Measurements from ENCODE around the gene MOBP.

Gene MOBP

GRCh38 chr3:39445927-39446326 is 21.6 kb upstream of the MOBP start:
- H3K36me3 ChIP-seq (replicated peaks; ENCODE audit: low read depth, low read length), result no peaks in the 10 kb centered on the region
- no peak overlapping the region for H3K4me3 ChIP-seq (ENCODE audit: low read length)
- no peaks in the 10 kb centered on the region for H3K27me3 ChIP-seq (ENCODE audit: low read depth, low read length)
- H2AFZ ChIP-seq (ENCODE audit: low read depth, low read length), result no peak overlapping the region
- H3K27ac ChIP-seq (ENCODE audit: low read length), result no peak overlapping the region
- TF ChIP-seq, protein P1, sequence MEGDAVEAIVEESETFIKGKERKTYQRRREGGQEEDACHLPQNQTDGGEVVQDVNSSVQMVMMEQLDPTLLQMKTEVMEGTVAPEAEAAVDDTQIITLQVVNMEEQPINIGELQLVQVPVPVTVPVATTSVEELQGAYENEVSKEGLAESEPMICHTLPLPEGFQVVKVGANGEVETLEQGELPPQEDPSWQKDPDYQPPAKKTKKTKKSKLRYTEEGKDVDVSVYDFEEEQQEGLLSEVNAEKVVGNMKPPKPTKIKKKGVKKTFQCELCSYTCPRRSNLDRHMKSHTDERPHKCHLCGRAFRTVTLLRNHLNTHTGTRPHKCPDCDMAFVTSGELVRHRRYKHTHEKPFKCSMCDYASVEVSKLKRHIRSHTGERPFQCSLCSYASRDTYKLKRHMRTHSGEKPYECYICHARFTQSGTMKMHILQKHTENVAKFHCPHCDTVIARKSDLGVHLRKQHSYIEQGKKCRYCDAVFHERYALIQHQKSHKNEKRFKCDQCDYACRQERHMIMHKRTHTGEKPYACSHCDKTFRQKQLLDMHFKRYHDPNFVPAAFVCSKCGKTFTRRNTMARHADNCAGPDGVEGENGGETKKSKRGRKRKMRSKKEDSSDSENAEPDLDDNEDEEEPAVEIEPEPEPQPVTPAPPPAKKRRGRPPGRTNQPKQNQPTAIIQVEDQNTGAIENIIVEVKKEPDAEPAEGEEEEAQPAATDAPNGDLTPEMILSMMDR (IDR thresholded peaks at IDR 0.05; ENCODE audit: low read depth, low read length), result no peak
- TF ChIP-seq EZH2phosphoT487 (IDR thresholded peaks at IDR 0.05; ENCODE audit: low read depth), result no peak
- no peaks in the 10 kb centered on the region for H4K20me1 ChIP-seq (ENCODE audit: insufficient read depth, low read length)
- peak overlapping the region; percentile 36 for H3K4me2 ChIP-seq (ENCODE audit: low read length)
- no peak overlapping the region for H3K9ac ChIP-seq (ENCODE audit: low read length)
- no peaks in the 10 kb centered on the region for H3K79me2 ChIP-seq (ENCODE audit: low read length)
- no peaks in the 10 kb centered on the region for H3K9me3 ChIP-seq (ENCODE audit: insufficient read depth, low read length)
- peaks cover 8% of the 10 kb centered on the region for H3K4me1 ChIP-seq (ENCODE audit: low read length)

GRCh38 chr3:39446444-39446843 is 21.0 kb upstream of the MOBP start:
- H3K4me2 ChIP-seq (ENCODE audit: low read length), result no peak overlapping the region
- H3K27ac ChIP-seq (ENCODE audit: low read length), result no peak overlapping the region
- H3K27me3 ChIP-seq (ENCODE audit: low read depth, low read length), result no peaks in the 10 kb centered on the region
- H3K4me3 ChIP-seq (ENCODE audit: low read length), result no peak overlapping the region
- no peaks in the 10 kb centered on the region for H4K20me1 ChIP-seq (ENCODE audit: insufficient read depth, low read length)
- H3K9me3 ChIP-seq (ENCODE audit: insufficient read depth, low read length), result no peaks in the 10 kb centered on the region
- H3K4me1 ChIP-seq (ENCODE audit: low read length), result peaks cover 8% of the 10 kb centered on the region
- no peaks in the 10 kb centered on the region for H3K36me3 ChIP-seq (replicated peaks; ENCODE audit: low read depth, low read length)
- no peak overlapping the region for H2AFZ ChIP-seq (ENCODE audit: low read depth, low read length)
- no peak overlapping the region for H3K9ac ChIP-seq (ENCODE audit: low read length)
- TF ChIP-seq, protein P1 (IDR thresholded peaks at IDR 0.05; ENCODE audit: low read depth, low read length), result no peak
- TF ChIP-seq EZH2phosphoT487 (IDR thresholded peaks at IDR 0.05; ENCODE audit: low read depth), result no peak
- no peaks in the 10 kb centered on the region for H3K79me2 ChIP-seq (ENCODE audit: low read length)

DNA sequence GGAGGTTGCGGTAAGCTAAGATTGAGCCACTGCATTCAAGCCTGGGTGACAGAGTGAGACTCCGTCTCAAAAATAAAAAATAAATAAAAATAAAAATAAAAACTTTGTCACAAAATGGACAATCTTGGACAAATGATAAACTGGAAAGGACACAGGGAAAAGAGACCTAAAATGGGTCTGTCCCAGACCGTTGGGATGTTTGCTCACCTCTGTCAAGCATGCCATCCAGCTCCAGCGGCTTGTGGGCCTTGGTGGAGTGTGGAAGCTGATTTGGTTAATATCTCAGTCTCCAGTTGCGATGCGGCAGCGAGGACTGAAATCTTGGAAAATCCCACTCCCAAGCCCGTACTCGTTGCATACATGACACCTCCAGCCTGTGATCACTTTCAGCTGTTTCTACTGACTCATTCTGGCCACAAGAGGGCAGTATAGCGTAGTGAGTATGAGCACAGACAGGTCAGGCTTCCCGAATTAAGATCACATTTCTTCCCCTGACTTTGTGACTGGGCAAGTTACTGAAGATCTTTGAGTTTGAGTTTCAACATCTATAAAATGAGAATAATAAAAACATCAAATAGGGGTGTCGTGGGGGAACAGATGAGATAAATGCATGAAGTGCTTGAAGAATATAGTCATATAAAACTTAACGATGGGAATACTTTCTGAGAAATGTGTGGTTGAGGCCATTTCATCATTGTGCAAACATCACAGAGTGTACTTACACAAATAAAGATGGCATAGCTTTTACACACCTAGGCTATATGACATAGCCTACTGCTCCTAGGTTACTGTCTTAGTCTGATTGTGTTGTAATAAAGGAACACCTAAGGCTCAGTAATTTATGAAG is 19.6 kb upstream of the MOBP start:
- Histone ChIP-seq H3K27ac (ENCODE audit: low read length) (no peak overlapping the region), H3K4me3 (ENCODE audit: low read length) (no peak overlapping the region), H3K9me3 (ENCODE audit: insufficient read depth, low read length) (no peaks in the 10 kb centered on the region), H3K4me2 (ENCODE audit: low read length) (peak overlapping the region; percentile 21), H3K36me3 (replicated peaks; ENCODE audit: low read depth, low read length) (no peaks in the 10 kb centered on the region), H3K27me3 (ENCODE audit: low read depth, low read length) (no peaks in the 10 kb centered on the region), H3K4me1 (ENCODE audit: low read length) (peaks cover 12% of the 10 kb centered on the region), H3K79me2 (ENCODE audit: low read length) (no peaks in the 10 kb centered on the region), H2AFZ (ENCODE audit: low read depth, low read length) (peak overlapping the region; percentile 10; the same call in 1 of the 2 replicates), H4K20me1 (ENCODE audit: insufficient read depth, low read length) (no peaks in the 10 kb centered on the region), H3K9ac (ENCODE audit: low read length) (no peak overlapping the region)
- TF ChIP-seq, protein P1 (IDR thresholded peaks at IDR 0.05; ENCODE audit: low read depth, low read length), result peak; percentile 98
- TF ChIP-seq EZH2phosphoT487 (IDR thresholded peaks at IDR 0.05; ENCODE audit: low read depth), result no peak

DNA sequence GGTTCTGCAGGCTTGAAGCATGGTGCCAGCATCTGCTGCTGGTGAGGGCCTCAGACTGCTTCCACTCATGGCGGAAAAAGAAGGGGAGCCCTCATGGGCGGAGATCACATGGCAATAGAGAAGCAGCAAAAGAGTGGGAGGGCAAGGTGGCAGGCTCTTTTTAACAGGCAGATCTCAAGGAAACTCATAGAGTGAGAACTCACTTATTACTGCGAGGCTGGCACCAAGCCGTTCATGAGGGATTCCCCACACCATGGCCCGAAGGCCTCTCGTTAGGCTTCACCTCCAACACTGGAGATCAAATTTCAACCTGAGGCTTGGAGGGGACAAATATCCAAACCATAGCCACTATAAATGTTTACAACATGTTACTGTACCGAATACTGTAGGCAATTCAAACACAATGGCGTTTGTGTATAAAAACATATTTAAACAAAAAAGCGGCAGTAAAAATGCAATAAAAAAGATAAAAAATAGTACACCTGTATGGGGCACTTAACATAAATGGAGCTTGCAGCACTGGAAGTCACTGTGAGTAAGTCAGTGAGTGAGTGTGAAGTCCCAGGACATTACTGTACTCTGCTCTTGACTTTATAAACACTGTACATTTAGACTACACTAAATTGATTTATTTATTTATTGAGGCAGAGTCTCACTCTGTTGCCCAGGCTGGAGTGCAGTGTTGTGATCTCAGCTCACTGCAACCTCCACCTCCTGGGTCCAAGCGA is 18.8 kb upstream of the MOBP start:
- H3K36me3 ChIP-seq (replicated peaks; ENCODE audit: low read depth, low read length), result no peaks in the 10 kb centered on the region
- H3K4me1 ChIP-seq (ENCODE audit: low read length), result peaks cover 19% of the 10 kb centered on the region
- no peak overlapping the region for H3K4me2 ChIP-seq (ENCODE audit: low read length)
- no peak overlapping the region for H2AFZ ChIP-seq (ENCODE audit: low read depth, low read length)
- no peaks in the 10 kb centered on the region for H3K9me3 ChIP-seq (ENCODE audit: insufficient read depth, low read length)
- no peaks in the 10 kb centered on the region for H4K20me1 ChIP-seq (ENCODE audit: insufficient read depth, low read length)
- TF ChIP-seq, protein P1 (IDR thresholded peaks at IDR 0.05; ENCODE audit: low read depth, low read length), result no peak
- TF ChIP-seq EZH2phosphoT487 (IDR thresholded peaks at IDR 0.05; ENCODE audit: low read depth), result no peak
- H3K4me3 ChIP-seq (ENCODE audit: low read length), result no peak overlapping the region
- H3K9ac ChIP-seq (ENCODE audit: low read length), result no peak overlapping the region
- no peaks in the 10 kb centered on the region for H3K27me3 ChIP-seq (ENCODE audit: low read depth, low read length)
- H3K79me2 ChIP-seq (ENCODE audit: low read length), result no peaks in the 10 kb centered on the region
- H3K27ac ChIP-seq (ENCODE audit: low read length), result no peak overlapping the region

Data from OCI-LY3 (cell line).